ENCODE measurements around the gene HAUS6.
"Not testable (repeated sequence)": the region's sequence is repeated elsewhere in the genome, so short reads cannot be mapped to it uniquely, and the experiment has no call there.

The HAUS6 gene

GRCh38 chr9:19102631-19103345 lies at the start of gene HAUS6:
Gene HAUS6 (minus strand): TSS chr9:19102904. CDS start chr9:19102651, 253 bp downstream.
- DNase-seq (ENCODE audit: low read depth in 2 of 2), result peak; percentile 70 to 87

GRCh38 chr9:19152160-19152498 lies 49.4 kb upstream of the HAUS6 start:
- DNase-seq (ENCODE audit: low read depth in 2 of 2), result not testable (repeated sequence)

- no peak for DNase-seq (ENCODE audit: low read depth in 2 of 2)
Observed at GRCh38 chr9:19151425-19152159, 48.9 kb upstream of the HAUS6 start.

DNA sequence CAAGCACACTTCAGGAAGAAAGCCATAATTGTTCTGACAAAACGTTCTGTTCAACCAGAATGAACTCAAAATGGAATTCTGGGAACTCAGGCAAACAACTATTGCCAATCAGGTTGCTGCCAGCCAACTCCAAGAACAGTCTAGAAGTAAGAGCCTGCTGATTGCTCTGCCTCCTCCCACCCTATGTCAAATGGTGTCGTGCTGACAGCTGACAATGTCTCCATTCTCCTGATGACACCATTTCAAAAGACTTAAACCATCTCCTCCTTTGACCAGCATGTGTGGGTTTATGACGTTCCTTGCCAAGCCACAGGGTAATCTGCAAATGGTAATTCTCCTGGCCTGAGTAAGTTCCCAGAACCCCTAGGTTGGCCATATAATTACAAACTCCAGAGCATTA lies 46.5 kb upstream of the HAUS6 start:
- no peak for DNase-seq (ENCODE audit: low read depth in 2 of 2)

GRCh38 chr9:19148187-19148586 lies 45.5 kb upstream of the HAUS6 start:
- no peak for DNase-seq (ENCODE audit: low read depth in 2 of 2)

DNA sequence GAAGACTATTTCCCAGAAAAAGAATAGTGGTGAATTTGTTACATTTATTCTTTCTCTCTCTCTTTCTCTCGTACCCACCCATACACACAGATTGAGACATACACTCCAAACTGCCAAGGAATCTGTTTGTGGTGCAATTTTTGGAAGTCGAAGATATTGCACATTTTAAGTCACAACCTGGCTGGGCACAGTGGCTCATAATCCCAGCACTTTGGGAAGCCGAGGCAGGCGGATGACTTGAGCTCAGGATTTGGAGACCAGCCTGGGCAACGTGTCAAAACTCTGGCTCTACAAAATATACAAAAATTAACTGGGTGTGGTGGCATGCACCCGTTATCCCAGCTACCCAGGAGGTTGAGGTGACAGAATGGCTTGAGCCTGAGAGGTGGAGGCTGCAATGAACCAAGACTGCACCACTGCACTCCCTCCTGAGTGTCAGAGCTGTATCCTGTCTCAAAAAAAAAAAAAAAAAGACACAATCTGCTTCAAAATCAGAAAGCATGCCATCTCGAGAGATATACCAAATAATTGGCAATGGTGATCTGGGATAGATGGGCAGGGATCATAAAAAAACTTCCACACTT lies 43.8 kb upstream of the HAUS6 start:
- no peak for DNase-seq (ENCODE audit: low read depth in 2 of 2)

DNA sequence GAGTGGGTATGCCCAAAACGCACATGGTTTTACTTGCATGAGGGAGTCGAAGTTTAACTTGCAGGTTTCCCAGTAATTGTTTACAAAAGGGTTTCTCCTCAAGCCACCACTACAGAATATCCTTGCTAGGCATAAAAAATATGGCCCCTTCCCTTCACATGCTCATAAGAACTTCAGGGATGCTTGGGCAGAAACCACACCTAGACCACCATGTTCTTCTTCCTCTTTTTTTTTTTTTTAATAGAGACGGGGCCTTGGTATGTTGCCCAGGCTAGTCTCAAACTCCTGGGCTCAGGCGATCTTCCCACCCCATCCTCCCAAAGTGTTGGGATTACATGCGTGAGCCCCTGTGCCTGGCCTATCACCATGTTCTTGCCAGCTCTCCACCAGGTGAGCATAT lies 43.2 kb upstream of the HAUS6 start:
- no peak for DNase-seq (ENCODE audit: low read depth in 2 of 2)

DNA sequence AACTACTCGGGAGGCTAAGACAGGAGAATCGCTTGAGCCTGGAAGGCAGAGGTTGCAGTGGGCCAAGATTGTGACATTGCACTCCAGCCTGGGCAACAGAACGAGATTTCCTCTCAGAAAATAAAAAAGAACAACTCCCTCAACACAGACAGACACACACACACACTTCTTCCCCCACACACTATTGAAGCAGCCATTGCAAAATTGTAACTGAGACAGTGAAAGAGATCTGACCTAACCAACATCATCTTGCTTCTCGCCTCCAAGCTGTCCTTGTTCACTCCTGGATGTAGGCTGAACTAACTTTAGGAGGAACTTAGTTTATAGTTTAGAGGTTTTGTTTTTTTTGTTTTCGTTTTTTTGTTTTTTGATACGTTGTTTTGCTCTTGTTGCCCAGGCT lies 37.6 kb upstream of the HAUS6 start:
- DNase-seq (ENCODE audit: low read depth in 2 of 2), result no peak

DNA sequence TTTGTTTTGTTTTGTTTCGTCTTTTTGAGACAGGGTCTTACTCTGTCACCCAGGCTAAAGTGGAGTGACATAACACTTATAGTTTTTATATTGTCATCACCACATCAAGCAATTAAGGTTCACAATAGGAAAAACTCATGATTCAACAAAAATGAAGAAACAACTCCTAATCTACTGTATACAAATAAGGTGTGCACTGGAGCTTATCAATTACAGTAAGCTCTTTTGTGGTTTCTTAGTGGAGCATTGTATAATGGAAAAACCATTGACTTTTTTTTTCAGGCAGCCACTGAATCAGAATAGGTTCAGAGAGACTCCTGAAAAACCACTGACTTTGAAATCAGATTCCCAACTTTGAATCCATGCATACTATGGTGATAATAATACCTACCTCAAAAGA lies 35.4 kb upstream of the HAUS6 start:
- no peak for DNase-seq (ENCODE audit: low read depth in 2 of 2)

DNA sequence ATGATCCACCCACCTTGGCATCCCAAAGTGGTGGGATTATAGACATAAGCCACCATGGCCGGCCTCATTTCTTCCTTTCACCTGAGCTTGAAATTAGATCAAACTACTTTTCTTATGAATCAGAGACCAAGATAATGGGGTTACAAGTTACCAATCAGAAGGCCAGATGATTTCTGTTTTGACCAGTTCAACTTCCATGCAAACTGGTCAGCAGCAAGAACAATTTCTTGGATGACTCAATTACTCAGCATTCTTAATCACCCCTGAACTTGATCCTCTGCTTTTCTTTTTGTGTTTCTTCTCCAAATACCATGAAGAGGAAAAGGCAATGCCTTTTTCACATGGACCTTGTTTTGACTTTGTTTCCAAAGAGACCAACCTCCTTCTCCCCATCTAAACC lies 34.6 kb upstream of the HAUS6 start:
- no peak for DNase-seq (ENCODE audit: low read depth in 2 of 2)

- DNase-seq (ENCODE audit: low read depth in 2 of 2), result no peak
Observed at GRCh38 chr9:19136129-19136528, 33.4 kb upstream of the HAUS6 start.

GRCh38 chr9:19133549-19134345 lies 31.0 kb upstream of the HAUS6 start:
- no peak for DNase-seq (ENCODE audit: low read depth in 2 of 2)

GRCh38 chr9:19130436-19130835 lies 27.7 kb upstream of the HAUS6 start:
- DNase-seq (ENCODE audit: low read depth in 2 of 2), result no peak

- DNase-seq (ENCODE audit: low read depth in 2 of 2), result no peak
Observed at GRCh38 chr9:19127871-19128500, 25.3 kb upstream of the HAUS6 start.

GRCh38 chr9:19124430-19124793 lies 21.7 kb upstream of the HAUS6 start:
- no peak for DNase-seq (ENCODE audit: low read depth in 2 of 2)

- DNase-seq (ENCODE audit: low read depth in 2 of 2), result no peak
Observed at GRCh38 chr9:19122490-19123042, 19.9 kb upstream of the HAUS6 start.

- no peak for DNase-seq (ENCODE audit: low read depth in 2 of 2)
Observed at GRCh38 chr9:19120877-19121276, 18.2 kb upstream of the HAUS6 start.

- no peak for DNase-seq (ENCODE audit: low read depth in 2 of 2)
Observed at GRCh38 chr9:19119801-19120440, 17.2 kb upstream of the HAUS6 start.

- DNase-seq (ENCODE audit: low read depth in 2 of 2), result no peak
Observed at GRCh38 chr9:19119246-19119645, 16.5 kb upstream of the HAUS6 start.

DNA sequence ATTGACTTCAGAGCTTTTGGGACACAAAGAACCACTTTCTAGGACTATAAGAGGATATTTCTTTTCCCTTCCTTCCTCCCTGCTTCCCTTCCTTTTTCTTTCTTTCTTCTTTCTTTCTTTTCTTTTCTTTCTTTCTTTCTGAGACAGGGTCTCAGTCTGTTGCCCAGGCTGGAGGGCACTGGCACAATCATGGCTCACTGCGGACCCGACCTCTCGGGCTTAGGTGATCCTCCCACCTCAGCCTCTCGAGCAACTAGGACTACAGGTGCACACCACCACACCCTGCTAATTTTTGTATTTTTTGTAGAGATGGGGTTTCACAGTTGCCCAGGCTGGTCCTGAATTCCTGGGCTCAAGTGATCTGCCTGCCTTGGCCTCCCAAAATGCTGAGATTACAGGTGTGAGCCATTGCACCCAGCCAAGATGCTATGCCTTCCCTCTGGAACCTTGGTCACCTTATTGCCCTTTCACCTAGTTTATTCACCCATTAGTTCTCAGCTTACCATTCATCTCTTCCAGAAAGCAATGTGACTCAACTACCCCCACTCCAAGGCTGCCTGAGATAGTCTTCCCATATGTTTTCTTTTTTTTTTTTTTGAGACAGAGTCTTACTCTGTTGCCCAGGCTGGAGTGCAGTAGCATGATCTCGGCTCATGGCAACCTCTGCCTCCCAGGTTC lies 14.5 kb upstream of the HAUS6 start:
- DNase-seq (ENCODE audit: low read depth in 2 of 2), result no peak

Measured in stimulated activated CD8-positive, alpha-beta memory T cell treated with anti-CD3 and anti-CD28 coated beads, Interleukin-2, amount 100 ng/mL, for 48 hours (primary cell).